HEK293 (cell line): Measurements from ENCODE around the gene ENGASE.

ENCODE experiments used
- CTCF ChIA-PET: fragments of 350-600 bp; formaldehyde crosslinking; extraction: SDS; loops from one replicate; lab custom pipeline; 2021; ENCODE audit warnings: antibody characterized with exemption; lab: Yijun Ruan, JAX
- POLR2A ChIA-PET: fragments of 300-600 bp; formaldehyde crosslinking; extraction: SDS; loops from one replicate; lab custom pipeline; 2020; ENCODE audit warnings: antibody characterized with exemption, inconsistent platforms; lab: Yijun Ruan, JAX
- H3K27ac ChIP-seq: fragments of 200-500 bp; sonication (Bioruptor generic); 2 replicates; pipeline ENCODE4 v1.5.1; 2014; ENCODE audit warnings: low read depth, low read length, control low read depth, inconsistent platforms; ENCODE audit errors: extremely low read depth
- H3K36me3 ChIP-seq, 2 experiments: fragments of 200-500 bp in 1 of 2; sonication (Bioruptor generic) in 1 of 2; 1 replicate in 1 of 2; 2 replicates in 1 of 2; pipeline ENCODE4 v1.5.1; 2014 to 2017; ENCODE audit warnings: inconsistent platforms in 2 of 2, low read length in 2 of 2; ENCODE audit not compliant: control insufficient read depth in 2 of 2, insufficient read depth in 1 of 2
- H3K4me1 ChIP-seq: fragments of 200-500 bp; sonication (Bioruptor generic); 2 replicates; pipeline ENCODE4 v1.5.1; 2014; ENCODE audit warnings: mild to moderate bottlenecking, low read length, inconsistent platforms; ENCODE audit not compliant: control insufficient read depth, insufficient read depth
- H3K4me3 ChIP-seq: 2 replicates; pipeline ENCODE4 v1.5.1; 2011; ENCODE audit warnings: low read depth, mild to moderate bottlenecking, control low read depth, low read length, moderate library complexity
- H3K9me3 ChIP-seq: fragments of 200-500 bp; sonication (Bioruptor generic); 2 replicates; pipeline ENCODE4 v1.5.1; 2014; ENCODE audit warnings: low read depth, low read length, inconsistent platforms; ENCODE audit not compliant: control insufficient read depth, insufficient read depth
- ATF2 ChIP-seq: fragments of 450-650 bp; formaldehyde crosslinking; IDR thresholded peaks from 2 replicates; pipeline ENCODE4 v1.5.1; 2016; ENCODE audit warnings: missing biosample characterization, missing genetic modification characterization, low read depth
- KLF9 ChIP-seq: fragments of 450-650 bp; formaldehyde crosslinking; IDR thresholded peaks from 2 replicates; pipeline ENCODE4 v1.5.1; 2016; ENCODE audit warnings: missing biosample characterization, missing genetic modification characterization, low read depth
- PRDM4 ChIP-seq: fragments of 450-650 bp; formaldehyde crosslinking; IDR thresholded peaks from 2 replicates; pipeline ENCODE4 v1.5.1; 2017; ENCODE audit warnings: missing biosample characterization, missing genetic modification characterization
- ZNF132 ChIP-seq: fragments of 450-650 bp; formaldehyde crosslinking; IDR thresholded peaks from 2 replicates; pipeline ENCODE4 v1.5.1; 2017; ENCODE audit warnings: missing biosample characterization, missing genetic modification characterization, borderline replicate concordance
- ZNF133 ChIP-seq: fragments of 450-650 bp; formaldehyde crosslinking; IDR thresholded peaks from 2 replicates; pipeline ENCODE4 v1.5.1; 2016; ENCODE audit warnings: missing biosample characterization, missing genetic modification characterization
- ZNF19 ChIP-seq: fragments of 450-650 bp; formaldehyde crosslinking; IDR thresholded peaks from 2 replicates; pipeline ENCODE4; 2016; ENCODE audit warnings: missing biosample characterization, missing genetic modification characterization, low read depth
- ZNF2 ChIP-seq: fragments of 450-650 bp; formaldehyde crosslinking; IDR thresholded peaks from 2 replicates; pipeline ENCODE4 v1.5.1; 2016; ENCODE audit warnings: missing biosample characterization, missing genetic modification characterization
- ZNF214 ChIP-seq: fragments of 450-650 bp; formaldehyde crosslinking; IDR thresholded peaks from 2 replicates; pipeline ENCODE4 v1.5.1; 2017; ENCODE audit warnings: missing biosample characterization, mild to moderate bottlenecking, missing genetic modification characterization, borderline replicate concordance
- ZNF341 ChIP-seq: fragments of 450-650 bp; formaldehyde crosslinking; IDR thresholded peaks from 2 replicates; pipeline ENCODE4; 2016; ENCODE audit warnings: low read depth, missing biosample characterization, missing genetic modification characterization
- ZNF394 ChIP-seq: fragments of 450-650 bp; formaldehyde crosslinking; IDR thresholded peaks from 2 replicates; pipeline ENCODE4 v1.5.1; 2016; ENCODE audit warnings: missing biosample characterization, missing genetic modification characterization, mild to moderate bottlenecking, moderate library complexity, borderline replicate concordance
- ZNF416 ChIP-seq: fragments of 450-650 bp; formaldehyde crosslinking; IDR thresholded peaks from 2 replicates; pipeline ENCODE4 v1.5.1; 2016; ENCODE audit warnings: missing biosample characterization, missing genetic modification characterization
- ZNF433 ChIP-seq: fragments of 450-650 bp; formaldehyde crosslinking; IDR thresholded peaks from 2 replicates; pipeline ENCODE4 v1.5.1; 2016; ENCODE audit warnings: missing biosample characterization, missing genetic modification characterization, low read depth
- ZNF48 ChIP-seq: fragments of 450-650 bp; formaldehyde crosslinking; IDR thresholded peaks from 2 replicates; pipeline ENCODE4 v1.5.1; 2016; ENCODE audit warnings: missing biosample characterization, missing genetic modification characterization
- ZNF518A ChIP-seq: fragments of 450-650 bp; formaldehyde crosslinking; conservative IDR thresholded peaks from 2 replicates; pipeline ENCODE4 v1.5.1; 2016; ENCODE audit warnings: low read depth, missing biosample characterization, missing genetic modification characterization
- ZNF658 ChIP-seq: fragments of 450-650 bp; formaldehyde crosslinking; IDR thresholded peaks from 2 replicates; pipeline ENCODE4; 2016; ENCODE audit warnings: missing biosample characterization, missing genetic modification characterization
- ZNF785 ChIP-seq: fragments of 450-650 bp; formaldehyde crosslinking; IDR thresholded peaks from 2 replicates; pipeline ENCODE4 v1.5.1; 2016; ENCODE audit warnings: missing biosample characterization, missing genetic modification characterization
- TF ChIP-seq, protein P1 (sequence below): fragments of 450-650 bp; formaldehyde crosslinking; IDR thresholded peaks from 2 replicates; pipeline ENCODE4 v1.5.1; 2016; ENCODE audit warnings: missing biosample characterization, missing genetic modification characterization
- TF ChIP-seq, protein P2 (sequence below): fragments of 450-650 bp; formaldehyde crosslinking; IDR thresholded peaks from 2 replicates; pipeline ENCODE4 v1.5.1; 2016; ENCODE audit warnings: missing biosample characterization, missing genetic modification characterization
- TF ChIP-seq, protein P3 (sequence below): fragments of 450-650 bp; formaldehyde crosslinking; IDR thresholded peaks from 2 replicates; pipeline ENCODE4 v1.5.1; 2016; ENCODE audit warnings: missing biosample characterization, missing genetic modification characterization

The ENGASE gene

GRCh38 chr17:79043931-79044320 is 30.7 kb upstream of the ENGASE start:
- CTCF ChIA-PET = interaction anchor here (0.7 to 3.4 kb wide), 18 partner anchors 8 to 547 kb away, joined by 3 to 122 read pairs (median 9); no protein-coding TSS in a partner anchor
- POLR2A ChIA-PET = interaction anchor here (1.9 kb wide), 1 partner anchor 7 kb away, joined by 4 read pairs; no protein-coding TSS in a partner anchor
- H3K36me3 ChIP-seq = peaks cover 0 to 3% of the 10 kb centered on the region in 2 experiments; a peak in 1 of 3 replicates
- no peaks in the 10 kb centered on the region for H3K4me1 ChIP-seq
- no peaks in the 10 kb centered on the region for H3K9me3 ChIP-seq
- H3K4me3 ChIP-seq = no peak overlapping the region
- no peak overlapping the region for H3K27ac ChIP-seq
- TF ChIP-seq ZNF518A (tag by site-specific recombination) = no peak
- no peak for TF ChIP-seq KLF9 (tag by site-specific recombination)
- TF ChIP-seq ZNF785 (tag by site-specific recombination) = no peak
- no peak for TF ChIP-seq ZNF2 (tag by site-specific recombination)
- no peak for TF ChIP-seq ZNF214
- no peak for TF ChIP-seq ZNF132 (tag by site-specific recombination)
- TF ChIP-seq, protein P1, sequence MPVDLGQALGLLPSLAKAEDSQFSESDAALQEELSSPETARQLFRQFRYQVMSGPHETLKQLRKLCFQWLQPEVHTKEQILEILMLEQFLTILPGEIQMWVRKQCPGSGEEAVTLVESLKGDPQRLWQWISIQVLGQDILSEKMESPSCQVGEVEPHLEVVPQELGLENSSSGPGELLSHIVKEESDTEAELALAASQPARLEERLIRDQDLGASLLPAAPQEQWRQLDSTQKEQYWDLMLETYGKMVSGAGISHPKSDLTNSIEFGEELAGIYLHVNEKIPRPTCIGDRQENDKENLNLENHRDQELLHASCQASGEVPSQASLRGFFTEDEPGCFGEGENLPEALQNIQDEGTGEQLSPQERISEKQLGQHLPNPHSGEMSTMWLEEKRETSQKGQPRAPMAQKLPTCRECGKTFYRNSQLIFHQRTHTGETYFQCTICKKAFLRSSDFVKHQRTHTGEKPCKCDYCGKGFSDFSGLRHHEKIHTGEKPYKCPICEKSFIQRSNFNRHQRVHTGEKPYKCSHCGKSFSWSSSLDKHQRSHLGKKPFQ (tag by site-specific recombination) = no peak
- TF ChIP-seq, protein P2, sequence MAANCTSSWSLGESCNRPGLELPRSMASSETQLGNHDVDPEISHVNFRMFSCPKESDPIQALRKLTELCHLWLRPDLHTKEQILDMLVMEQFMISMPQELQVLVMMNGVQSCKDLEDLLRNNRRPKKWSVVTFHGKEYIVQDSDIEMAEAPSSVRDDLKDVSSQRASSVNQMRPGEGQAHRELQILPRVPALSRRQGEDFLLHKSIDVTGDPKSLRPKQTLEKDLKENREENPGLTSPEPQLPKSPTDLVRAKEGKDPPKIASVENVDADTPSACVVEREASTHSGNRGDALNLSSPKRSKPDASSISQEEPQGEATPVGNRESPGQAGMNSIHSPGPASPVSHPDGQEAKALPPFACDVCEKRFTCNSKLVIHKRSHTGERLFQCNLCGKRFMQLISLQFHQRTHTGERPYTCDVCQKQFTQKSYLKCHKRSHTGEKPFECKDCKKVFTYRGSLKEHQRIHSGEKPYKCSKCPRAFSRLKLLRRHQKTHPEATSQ = no peak
- TF ChIP-seq ZNF19 (tag by site-specific recombination) = no peak
- TF ChIP-seq ZNF48 = no peak
- no peak for TF ChIP-seq PRDM4
- no peak for TF ChIP-seq ATF2 (tag by site-specific recombination)
- TF ChIP-seq ZNF133 = no peak
- no peak for TF ChIP-seq ZNF433 (tag by site-specific recombination)
- no peak for TF ChIP-seq ZNF341 (tag by site-specific recombination)
- no peak for TF ChIP-seq ZNF394 (tag by site-specific recombination)
- TF ChIP-seq ZNF658 = no peak
- TF ChIP-seq, protein P3, sequence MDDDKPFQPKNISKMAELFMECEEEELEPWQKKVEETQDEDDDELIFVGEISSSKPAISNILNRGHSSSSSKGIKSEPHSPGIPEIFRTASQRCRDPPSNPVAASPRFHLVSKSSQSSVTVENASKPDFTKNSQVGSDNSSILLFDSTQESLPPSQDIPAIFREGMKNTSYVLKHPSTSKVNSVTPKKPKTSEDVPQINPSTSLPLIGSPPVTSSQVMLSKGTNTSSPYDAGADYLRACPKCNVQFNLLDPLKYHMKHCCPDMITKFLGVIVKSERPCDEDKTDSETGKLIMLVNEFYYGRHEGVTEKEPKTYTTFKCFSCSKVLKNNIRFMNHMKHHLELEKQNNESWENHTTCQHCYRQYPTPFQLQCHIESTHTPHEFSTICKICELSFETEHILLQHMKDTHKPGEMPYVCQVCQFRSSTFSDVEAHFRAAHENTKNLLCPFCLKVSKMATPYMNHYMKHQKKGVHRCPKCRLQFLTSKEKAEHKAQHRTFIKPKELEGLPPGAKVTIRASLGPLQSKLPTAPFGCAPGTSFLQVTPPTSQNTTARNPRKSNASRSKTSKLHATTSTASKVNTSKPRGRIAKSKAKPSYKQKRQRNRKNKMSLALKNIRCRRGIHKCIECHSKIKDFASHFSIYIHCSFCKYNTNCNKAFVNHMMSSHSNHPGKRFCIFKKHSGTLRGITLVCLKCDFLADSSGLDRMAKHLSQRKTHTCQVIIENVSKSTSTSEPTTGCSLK = no peak
- TF ChIP-seq ZNF416 (tag by site-specific recombination) = no peak
